AG10803 (cell line): ENCODE data around the gene RHBDD2.

Experiments used
- DNase-seq: peaks from one replicate; pipeline ENCODE4 v3.0.0; 2010; ENCODE audit warnings: low read depth
- H3K4me3 ChIP-seq: 2 replicates; pipeline ENCODE4 v1.5.1; 2011; ENCODE audit warnings: mild to moderate bottlenecking, low read length, control low read depth
- CTCF ChIP-seq: conservative IDR thresholded peaks from 2 replicates; pipeline ENCODE4 v1.5.1; 2011; ENCODE audit warnings: mild to moderate bottlenecking, low read length, control low read depth, inconsistent platforms

The RHBDD2 gene

GRCh38 chr7:75916685-75917634, 38.1 kb downstream of the RHBDD2 start:
- H3K4me3 ChIP-seq: no peak overlapping the region
- no peak for DNase-seq
- TF ChIP-seq CTCF: no peak

- H3K4me3 ChIP-seq: no peak overlapping the region
- DNase-seq: no peak
- no peak for TF ChIP-seq CTCF
Observed at GRCh38 chr7:75920431-75921161, 41.8 kb downstream of the RHBDD2 start.

- H3K4me3 ChIP-seq: no peak overlapping the region
- DNase-seq: no peak
- no peak for TF ChIP-seq CTCF
Observed at GRCh38 chr7:75921479-75921878, 42.6 kb downstream of the RHBDD2 start.

- TF ChIP-seq CTCF: no peak
- no peak for DNase-seq
- no peak overlapping the region for H3K4me3 ChIP-seq
Observed at GRCh38 chr7:75922966-75923603, 44.3 kb downstream of the RHBDD2 start.

- DNase-seq: no peak
- TF ChIP-seq CTCF: no peak
- no peak overlapping the region for H3K4me3 ChIP-seq
Observed at GRCh38 chr7:75924256-75924655, 45.4 kb downstream of the RHBDD2 start.

- no peak overlapping the region for H3K4me3 ChIP-seq
- no peak for DNase-seq
- no peak for TF ChIP-seq CTCF
Observed at GRCh38 chr7:75924889-75925288, 46.1 kb downstream of the RHBDD2 start.
